PC-9 (cell line): ENCODE data around the gene RORB. TPM values are rescaled to one million over a fixed set of nuclear protein-coding genes. Genes with fewer than 3 reads are reported as not detected.

ENCODE experiments used
- BruUV-seq: library from RNA; stranded (reverse); fragments of 400-500 nt; replicated peaks from 2 replicates; lab custom pipeline; 2021; lab: Mats Ljungman, UMichigan
- CTCF ChIA-PET: fragments of 300-600 bp; sonication (Branson Sonifier 250); formaldehyde crosslinking; loops from one replicate; lab custom pipeline; 2022; ENCODE audit warnings: antibody characterized with exemption; lab: Charles Lee
- POLR2A ChIA-PET: fragments of 300-600 bp; sonication (Branson Sonifier 250); formaldehyde crosslinking; loops from one replicate; lab custom pipeline; 2022; ENCODE audit warnings: antibody characterized with exemption; ENCODE audit not compliant: unreplicated experiment; lab: Charles Lee
- DNase-seq, 2 experiments: peaks; one replicate each; pipeline versions ENCODE4 v3.0.0 to v3.0.0-alpha.2; 2015 to 2022; ENCODE audit warnings: mixed read lengths in 1 of 2
- H2AFZ ChIP-seq: fragments of 200-600 bp; sonication (generic); 2 replicates; pipeline ENCODE4 v1.8.1; 2017; ENCODE audit warnings: antibody characterized with exemption
- H3F3A ChIP-seq: fragments of 200-600 bp; sonication (generic); 2 replicates; pipeline ENCODE4 v1.8.1; 2017; ENCODE audit warnings: antibody characterized with exemption, mild to moderate bottlenecking, low read depth; ENCODE audit not compliant: insufficient read depth
- H3K27ac ChIP-seq: fragments of 200-600 bp; sonication (generic); 2 replicates; pipeline ENCODE4 v1.6.1; 2016; ENCODE audit warnings: mixed run types
- H3K27me3 ChIP-seq: fragments of 200-600 bp; sonication (generic); 2 replicates; pipeline ENCODE4 v1.6.1; 2016; ENCODE audit warnings: low read depth, mixed run types; ENCODE audit not compliant: insufficient read depth
- H3K36me3 ChIP-seq: fragments of 200-600 bp; sonication (generic); 2 replicates; pipeline ENCODE4 v1.6.1; 2016; ENCODE audit warnings: low read depth, mixed run types
- H3K4me1 ChIP-seq: fragments of 200-600 bp; sonication (generic); replicated peaks from 2 replicates; pipeline ENCODE4 v1.6.1; 2016; ENCODE audit warnings: mixed run types; ENCODE audit not compliant: insufficient read depth
- H3K4me2 ChIP-seq: fragments of 200-600 bp; sonication (generic); 2 replicates; pipeline ENCODE4 v1.6.1; 2017; ENCODE audit warnings: mixed run types
- H3K4me3 ChIP-seq: fragments of 200-600 bp; sonication (generic); 2 replicates; pipeline ENCODE4 v1.6.1; 2016; ENCODE audit warnings: mixed run types
- H3K79me2 ChIP-seq: fragments of 200-600 bp; sonication (generic); 2 replicates; pipeline ENCODE4 v1.6.1; 2017; ENCODE audit warnings: low read depth, mixed run types
- H3K9me2 ChIP-seq: fragments of 200-600 bp; sonication (generic); 2 replicates; pipeline ENCODE4 v1.8.1; 2017; ENCODE audit warnings: mild to moderate bottlenecking; ENCODE audit not compliant: insufficient read depth
- H3K9me3 ChIP-seq: fragments of 200-600 bp; sonication (generic); 2 replicates; pipeline ENCODE4 v1.8.1; 2016; ENCODE audit warnings: low read depth; ENCODE audit not compliant: insufficient read depth
- H4K20me1 ChIP-seq: fragments of 200-600 bp; sonication (generic); 2 replicates; pipeline ENCODE4 v1.8.1; 2017; ENCODE audit not compliant: insufficient read depth
- EZH2 ChIP-seq: fragments of 200-600 bp; sonication (generic); IDR thresholded peaks from 2 replicates; pipeline ENCODE4 v1.8.0; 2017; ENCODE audit warnings: antibody characterized with exemption, low read depth
- intact Hi-C: fragments of 100-400 bp; cut with micrococcal nuclease; formaldehyde crosslinking; loops from one replicate; pipeline ENCODE4 v1.10.0; 2022; ENCODE audit not compliant: unreplicated experiment
- total RNA-seq: library from RNA; stranded (reverse); gene quantifications from 2 replicates; pipeline ENCODE4 v1.2.3, GENCODE V29; 2021
- TF ChIP-seq, protein P1 (sequence below): fragments of 200-600 bp; sonication (generic); conservative IDR thresholded peaks from 2 replicates; pipeline ENCODE4 v1.6.1; 2017; ENCODE audit warnings: mixed run types, antibody characterized with exemption, mild to moderate bottlenecking, moderate library complexity

The RORB gene
- total RNA-seq, 1 experiment from 2014 or later = 0.07 TPM

DNA sequence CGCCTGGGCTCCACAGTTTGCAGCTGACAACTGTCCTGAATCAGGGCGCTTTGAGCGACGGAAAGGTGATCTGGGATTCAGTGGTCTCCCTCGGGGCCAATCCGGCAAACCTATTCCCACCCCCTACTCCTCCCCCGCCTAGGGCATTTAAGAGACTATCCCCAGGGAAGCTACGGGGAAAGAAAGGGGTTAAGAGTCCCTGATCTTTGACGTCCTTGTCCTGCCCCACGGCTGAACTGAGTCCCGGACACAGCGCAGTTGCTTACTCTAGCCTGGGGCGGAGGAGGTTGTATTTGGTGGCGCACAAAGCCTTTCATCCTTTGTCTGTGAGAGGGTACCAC lies 3.4 kb downstream of the RORB start:
- no peaks in the 10 kb centered on the region for H4K20me1 ChIP-seq
- intact Hi-C loops = no loop called here
- H3K9me2 ChIP-seq = no peaks in the 10 kb centered on the region
- H2AFZ ChIP-seq = no peak overlapping the region
- TF ChIP-seq, protein P1, sequence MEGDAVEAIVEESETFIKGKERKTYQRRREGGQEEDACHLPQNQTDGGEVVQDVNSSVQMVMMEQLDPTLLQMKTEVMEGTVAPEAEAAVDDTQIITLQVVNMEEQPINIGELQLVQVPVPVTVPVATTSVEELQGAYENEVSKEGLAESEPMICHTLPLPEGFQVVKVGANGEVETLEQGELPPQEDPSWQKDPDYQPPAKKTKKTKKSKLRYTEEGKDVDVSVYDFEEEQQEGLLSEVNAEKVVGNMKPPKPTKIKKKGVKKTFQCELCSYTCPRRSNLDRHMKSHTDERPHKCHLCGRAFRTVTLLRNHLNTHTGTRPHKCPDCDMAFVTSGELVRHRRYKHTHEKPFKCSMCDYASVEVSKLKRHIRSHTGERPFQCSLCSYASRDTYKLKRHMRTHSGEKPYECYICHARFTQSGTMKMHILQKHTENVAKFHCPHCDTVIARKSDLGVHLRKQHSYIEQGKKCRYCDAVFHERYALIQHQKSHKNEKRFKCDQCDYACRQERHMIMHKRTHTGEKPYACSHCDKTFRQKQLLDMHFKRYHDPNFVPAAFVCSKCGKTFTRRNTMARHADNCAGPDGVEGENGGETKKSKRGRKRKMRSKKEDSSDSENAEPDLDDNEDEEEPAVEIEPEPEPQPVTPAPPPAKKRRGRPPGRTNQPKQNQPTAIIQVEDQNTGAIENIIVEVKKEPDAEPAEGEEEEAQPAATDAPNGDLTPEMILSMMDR = no peak
- no peak for TF ChIP-seq EZH2
- CTCF ChIA-PET = no interaction called here
- no peaks in the 10 kb centered on the region for H3K79me2 ChIP-seq
- no peak overlapping the region for H3K4me2 ChIP-seq
- H3F3A ChIP-seq = no peaks in the 10 kb centered on the region
- no TSS peak for BruUV-seq
- POLR2A ChIA-PET = no interaction called here
- no peaks in the 10 kb centered on the region for H3K36me3 ChIP-seq
- H3K27me3 ChIP-seq = peaks cover 6% of the 10 kb centered on the region; the same call in 1 of the 2 replicates
- no peak overlapping the region for H3K27ac ChIP-seq
- no peak overlapping the region for H3K4me3 ChIP-seq
- no peaks in the 10 kb centered on the region for H3K4me1 ChIP-seq
- DNase-seq = no peak
- no peaks in the 10 kb centered on the region for H3K9me3 ChIP-seq

DNA sequence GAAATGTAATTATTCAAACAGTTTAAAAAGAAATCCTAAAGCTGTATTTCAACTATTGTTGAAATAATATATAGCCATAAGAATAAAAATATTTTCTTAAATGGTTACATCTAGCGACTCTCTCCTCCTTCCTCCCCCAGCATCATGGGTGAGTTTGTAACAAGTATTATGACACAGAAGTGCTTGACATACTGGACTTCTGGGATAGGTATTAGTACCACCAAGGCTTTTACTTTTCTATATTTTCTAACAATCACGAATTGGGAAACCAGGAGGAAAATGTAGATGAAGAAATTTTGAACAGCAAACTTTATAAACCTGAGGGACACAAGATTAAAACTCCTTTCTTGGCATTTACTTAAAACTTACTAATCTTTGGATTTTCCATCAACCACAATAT lies 4.4 kb downstream of the RORB start:
- H3K27me3 ChIP-seq = peaks cover 3% of the 10 kb centered on the region; the same call in 1 of the 2 replicates
- H3F3A ChIP-seq = no peaks in the 10 kb centered on the region
- no peaks in the 10 kb centered on the region for H4K20me1 ChIP-seq
- no peaks in the 10 kb centered on the region for H3K9me3 ChIP-seq
- H3K27ac ChIP-seq = no peak overlapping the region
- no peaks in the 10 kb centered on the region for H3K79me2 ChIP-seq
- H2AFZ ChIP-seq = no peak overlapping the region
- H3K4me1 ChIP-seq = no peaks in the 10 kb centered on the region
- intact Hi-C loops = no loop called here
- BruUV-seq = no TSS peak
- TF ChIP-seq EZH2 = no peak
- TF ChIP-seq, protein P1 = no peak
- H3K36me3 ChIP-seq = no peaks in the 10 kb centered on the region
- H3K9me2 ChIP-seq = no peaks in the 10 kb centered on the region
- ChIA-PET CTCF (no interaction called here), POLR2A (no interaction called here)
- no peak for DNase-seq
- no peak overlapping the region for H3K4me2 ChIP-seq
- H3K4me3 ChIP-seq = no peak overlapping the region

DNA sequence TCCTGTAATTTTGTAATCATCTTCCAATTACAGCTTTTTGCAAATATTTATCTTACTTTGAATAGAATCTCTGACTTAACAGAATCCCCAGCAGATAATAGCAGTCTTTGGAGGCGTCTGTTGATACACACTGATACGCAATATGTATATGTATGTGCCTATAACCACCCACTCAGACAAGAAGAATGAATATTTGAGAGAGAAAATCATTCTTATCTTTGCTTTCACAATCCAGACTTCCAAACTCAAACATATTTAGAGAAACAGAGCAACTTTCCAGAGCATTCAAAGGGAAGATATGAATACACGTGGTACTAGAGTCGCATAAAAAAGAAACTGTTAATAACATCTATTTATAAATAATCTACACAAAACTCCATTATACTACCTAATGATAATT lies 6.1 kb downstream of the RORB start:
- no peaks in the 10 kb centered on the region for H3K9me2 ChIP-seq
- ChIA-PET POLR2A (no interaction called here), CTCF (no interaction called here)
- no peak overlapping the region for H3K4me3 ChIP-seq
- no peaks in the 10 kb centered on the region for H3K79me2 ChIP-seq
- H3K27ac ChIP-seq = no peak overlapping the region
- no peak for TF ChIP-seq EZH2
- TF ChIP-seq, protein P1 = no peak
- no peak for DNase-seq
- no peaks in the 10 kb centered on the region; the same call in 1 of the 2 replicates for H3K9me3 ChIP-seq
- no peak overlapping the region for H2AFZ ChIP-seq
- no peaks in the 10 kb centered on the region for H3K36me3 ChIP-seq
- no peaks in the 10 kb centered on the region for H4K20me1 ChIP-seq
- H3K4me2 ChIP-seq = no peak overlapping the region
- H3K4me1 ChIP-seq = no peaks in the 10 kb centered on the region
- BruUV-seq = no TSS peak
- no peaks in the 10 kb centered on the region for H3K27me3 ChIP-seq
- intact Hi-C loops = no loop called here
- no peaks in the 10 kb centered on the region for H3F3A ChIP-seq
